Uterus (tissue), 4 donors: ENCODE data around the gene GATAD1. TPM values are rescaled to one million over a fixed set of nuclear protein-coding genes. Genes with fewer than 3 reads are reported as not detected.
"Not testable (repeated sequence)": the region's sequence is repeated elsewhere in the genome, so short reads cannot be mapped to it uniquely, and the experiment has no call there.

Source experiments
- DNase-seq, 2 donors: peaks; one replicate each; pipeline ENCODE4 v3.0.0-alpha.2; 2019 to 2020
- H3K27ac ChIP-seq, 2 donors: fragments of 200-600 bp; sonication (generic); 1 replicate in 1 of 2; 2 replicates in 1 of 2; pipeline ENCODE4 v1.5.1; 2016 to 2018
- H3K27me3 ChIP-seq, 2 donors: fragments of 200-600 bp; sonication (generic); one replicate each; pipeline ENCODE4 v1.5.1; 2018 to 2019; ENCODE audit warnings: control low read depth in 1 of 2
- H3K36me3 ChIP-seq, 2 donors: fragments of 200-600 bp; sonication (generic); one replicate each; pipeline ENCODE4 v1.5.1; 2019; ENCODE audit warnings: control low read depth in 1 of 2
- H3K4me1 ChIP-seq, 2 donors: fragments of 200-600 bp; sonication (generic); one replicate each; pipeline ENCODE4 v1.5.1; 2018 to 2019; ENCODE audit warnings: control low read depth in 1 of 2
- H3K4me3 ChIP-seq, 2 donors: fragments of 200-600 bp; sonication (generic); 1 replicate in 1 of 2; 2 replicates in 1 of 2; pipeline ENCODE4 v1.5.1; 2018 to 2019; ENCODE audit warnings: mild to moderate bottlenecking in 1 of 2
- H3K9me3 ChIP-seq, 2 donors: fragments of 200-600 bp; sonication (generic); one replicate each; pipeline ENCODE4 v1.5.1; 2019; ENCODE audit warnings: control low read depth in 1 of 2
- CTCF ChIP-seq, 4 experiments: fragments of 200-600 bp in 2 of 4; fragments of 450-650 bp in 2 of 4; sonication (generic) in 2 of 4; IDR thresholded peaks; one replicate each; pipeline ENCODE4 v1.5.1; 2016 to 2019; ENCODE audit warnings: antibody characterized with exemption in 4 of 4, mild to moderate bottlenecking in 2 of 4, moderate library complexity in 1 of 4
- POLR2A ChIP-seq, 2 donors: fragments of 450-650 bp; IDR thresholded peaks; one replicate each; pipeline ENCODE4 v1.6.1; 2016; ENCODE audit warnings: antibody characterized with exemption in 2 of 2, mild to moderate bottlenecking in 1 of 2, moderate library complexity in 1 of 2
- intact Hi-C: fragments of 100-400 bp; cut with DNase I; formaldehyde crosslinking; loops from one replicate; pipeline ENCODE4 v1.15.1; 2023; ENCODE audit warnings: low total_unique reads
- total RNA-seq, 4 donors: library from RNA; depleted of rRNA in 3 of 4; stranded (reverse); fragments of >200 nt in 3 of 4; gene quantifications; one replicate each; pipeline versions ENCODE4 v1.1.0 to v1.2.4, GENCODE V29; 2014 to 2023
- donor health status: DM: yes; HTN: yes; CAD: no.

GATAD1 gene
- total RNA-seq, 4 donors from 2014 or later, result 41.2 to 62.2 (median 54.9) TPM

GRCh38 chr7:92404170-92404614 is 43.1 kb upstream of the GATAD1 start:
- Histone ChIP-seq H3K9me3 (no peaks in the 10 kb centered on the region), H3K27ac (no peak overlapping the region), H3K4me1 (no peaks in the 10 kb centered on the region), H3K36me3 (peaks cover 0 to 2% of the 10 kb centered on the region in 2 donors), H3K4me3 (no peak overlapping the region), H3K27me3 (no peaks in the 10 kb centered on the region)
- TF ChIP-seq POLR2A (IDR thresholded peaks at IDR 0.05), result no peak
- no peak for TF ChIP-seq CTCF (IDR thresholded peaks at IDR 0.05)
- no peak for DNase-seq
- intact Hi-C loops, result no loop called here

- H3K9me3 ChIP-seq, result no peaks in the 10 kb centered on the region
- intact Hi-C loops, result no loop called here
- no peaks in the 10 kb centered on the region for H3K27me3 ChIP-seq
- H3K4me3 ChIP-seq, result no peak overlapping the region
- H3K27ac ChIP-seq, result no peak overlapping the region
- no peaks in the 10 kb centered on the region for H3K36me3 ChIP-seq
- no peaks in the 10 kb centered on the region for H3K4me1 ChIP-seq
- no peak for DNase-seq
- TF ChIP-seq POLR2A (IDR thresholded peaks at IDR 0.05) (no peak), CTCF (IDR thresholded peaks at IDR 0.05) (no peak)
Observed at GRCh38 chr7:92409357-92409756, 37.9 kb upstream of the GATAD1 start.

GRCh38 chr7:92410162-92410561 is 37.1 kb upstream of the GATAD1 start:
- H3K9me3 ChIP-seq, H3K4me3 ChIP-seq, H3K4me1 ChIP-seq, H3K36me3 ChIP-seq, H3K27me3 ChIP-seq, H3K27ac ChIP-seq, DNase-seq, intact Hi-C loops: not testable (repeated sequence)

- Histone ChIP-seq H3K27me3 (no peaks in the 10 kb centered on the region), H3K9me3 (no peaks in the 10 kb centered on the region), H3K36me3 (no peaks in the 10 kb centered on the region), H3K4me1 (no peaks in the 10 kb centered on the region), H3K27ac (no peak overlapping the region), H3K4me3 (no peak overlapping the region)
- intact Hi-C loops, result no loop called here
- TF ChIP-seq POLR2A (IDR thresholded peaks at IDR 0.05) (no peak), CTCF (IDR thresholded peaks at IDR 0.05) (no peak)
- no peak for DNase-seq
Observed at GRCh38 chr7:92412745-92413144, 34.5 kb upstream of the GATAD1 start.

- H3K4me3 ChIP-seq, result no peak overlapping the region
- H3K27ac ChIP-seq, result no peak overlapping the region
- TF ChIP-seq CTCF (IDR thresholded peaks at IDR 0.05), result no peak
- no peak for TF ChIP-seq POLR2A (IDR thresholded peaks at IDR 0.05)
- H3K27me3 ChIP-seq, result no peaks in the 10 kb centered on the region
- no peaks in the 10 kb centered on the region for H3K4me1 ChIP-seq
- H3K9me3 ChIP-seq, result no peaks in the 10 kb centered on the region
- no peaks in the 10 kb centered on the region for H3K36me3 ChIP-seq
- intact Hi-C loops, result no loop called here
- no peak for DNase-seq
Observed at GRCh38 chr7:92413550-92413949, 33.7 kb upstream of the GATAD1 start.

- Histone ChIP-seq H3K36me3 (no peaks in the 10 kb centered on the region), H3K4me1 (no peaks in the 10 kb centered on the region), H3K27ac (no peak overlapping the region), H3K4me3 (no peak overlapping the region), H3K27me3 (no peaks in the 10 kb centered on the region), H3K9me3 (no peaks in the 10 kb centered on the region)
- no peak for TF ChIP-seq POLR2A (IDR thresholded peaks at IDR 0.05)
- no peak for TF ChIP-seq CTCF (IDR thresholded peaks at IDR 0.05)
- intact Hi-C loops, result no loop called here
- DNase-seq, result no peak
Observed at GRCh38 chr7:92415225-92415624, 32.1 kb upstream of the GATAD1 start.
